Neural progenitor cell (in vitro differentiated cells): ENCODE data around the gene CLRN3. TPM values are rescaled to one million over a fixed set of nuclear protein-coding genes. Genes with fewer than 3 reads are reported as not detected.

ENCODE experiments used
- DNase-seq: peaks from one replicate; pipeline ENCODE4 v3.0.0-alpha.2; 2016; ENCODE audit warnings: low spot score
- H2AFZ ChIP-seq: fragments of 200-600 bp; sonication (generic); replicated peaks from 2 replicates; pipeline ENCODE4 v1.6.1; 2016; ENCODE audit warnings: antibody characterized with exemption
- H3F3A ChIP-seq: fragments of 200-600 bp; sonication (generic); 2 replicates; pipeline ENCODE4 v1.6.1; 2016; ENCODE audit warnings: antibody characterized with exemption, low read depth
- H3K27ac ChIP-seq: fragments of 200-600 bp; sonication (generic); 2 replicates; pipeline ENCODE4 v1.5.1; 2016; ENCODE audit warnings: mild to moderate bottlenecking
- H3K27me3 ChIP-seq: fragments of 200-600 bp; sonication (generic); 2 replicates; pipeline ENCODE4 v1.6.1; 2016; ENCODE audit warnings: mild to moderate bottlenecking, moderate library complexity
- H3K36me3 ChIP-seq: fragments of 200-600 bp; sonication (generic); 2 replicates; pipeline ENCODE4 v1.5.1; 2016
- H3K4me1 ChIP-seq: fragments of 200-600 bp; sonication (generic); 2 replicates; pipeline ENCODE4 v1.6.1; 2016; ENCODE audit warnings: mixed run types
- H3K4me2 ChIP-seq: fragments of 200-600 bp; sonication (generic); 2 replicates; pipeline ENCODE4 v1.6.1; 2016
- H3K4me3 ChIP-seq: fragments of 200-600 bp; sonication (generic); 2 replicates; pipeline ENCODE4 v1.5.1; 2016
- H3K79me2 ChIP-seq: fragments of 200-600 bp; sonication (generic); 2 replicates; pipeline ENCODE4 v1.6.1; 2016; ENCODE audit warnings: low read depth
- H3K9ac ChIP-seq: fragments of 200-600 bp; sonication (generic); 2 replicates; pipeline ENCODE4 v1.6.1; 2016
- H3K9me3 ChIP-seq: fragments of 200-600 bp; sonication (generic); 2 replicates; pipeline ENCODE4 v1.5.1; 2016; ENCODE audit warnings: low read depth
- H4K20me1 ChIP-seq: fragments of 200-600 bp; sonication (generic); 2 replicates; pipeline ENCODE4 v1.6.1; 2016; ENCODE audit warnings: low read depth
- H3K27ac Mint-ChIP-seq: 3 replicates; pipeline ENCODE4 v1.8.0; 2021; ENCODE audit warnings: mixed read lengths
- H3K27me3 Mint-ChIP-seq: 2 replicates; pipeline ENCODE4 v1.8.0; 2022; ENCODE audit warnings: low read depth, mild to moderate bottlenecking, inconsistent platforms, moderate library complexity, mixed read lengths; ENCODE audit not compliant: insufficient read depth
- H3K36me3 Mint-ChIP-seq: 3 replicates; pipeline ENCODE4 v1.8.0; 2021; ENCODE audit warnings: mixed read lengths
- H3K4me1 Mint-ChIP-seq: 3 replicates; pipeline ENCODE4 v1.8.0; 2021; ENCODE audit warnings: mixed read lengths
- H3K4me3 Mint-ChIP-seq: 3 replicates; pipeline ENCODE4 v1.8.0; 2021; ENCODE audit warnings: mild to moderate bottlenecking, moderate library complexity, mixed read lengths
- H3K9me3 Mint-ChIP-seq: 3 replicates; pipeline ENCODE4 v1.8.0; 2020; ENCODE audit warnings: mixed read lengths
- CTCF ChIP-seq: fragments of 200-600 bp; sonication (generic); IDR thresholded peaks from 2 replicates; pipeline ENCODE4 v1.5.1; 2017; ENCODE audit warnings: antibody characterized with exemption, mild to moderate bottlenecking
- EZH2 ChIP-seq: fragments of 200-600 bp; sonication (generic); IDR thresholded peaks from 2 replicates; pipeline ENCODE4 v1.6.1; 2017; ENCODE audit warnings: antibody characterized with exemption, mild to moderate bottlenecking, moderate library complexity
- EZH2phosphoT487 ChIP-seq: fragments of 200-600 bp; sonication (generic); IDR thresholded peaks from 2 replicates; pipeline ENCODE4 v1.6.1; 2017; ENCODE audit warnings: antibody characterized with exemption
- total RNA-seq: library from RNA; depleted of rRNA; stranded (reverse); fragments of >200 nt; gene quantifications from 2 replicates; pipeline ENCODE4 v1.2.3, GENCODE V29; 2015; ENCODE audit warnings: low replicate concordance

Gene CLRN3
- total RNA-seq, 1 donor from 2014 or later: not detected

- no peak for DNase-seq
Observed at GRCh38 chr10:127878475-127879055, 14.2 kb downstream of the CLRN3 start.

GRCh38 chr10:127877699-127878098 lies 15.0 kb downstream of the CLRN3 start:
- Histone ChIP-seq H3K36me3 (no peaks in the 10 kb centered on the region), H3K4me2 (no peak overlapping the region), H3K4me3 (no peak overlapping the region), H2AFZ (no peak overlapping the region), H3K9me3 (no peaks in the 10 kb centered on the region), H3K4me1 (no peaks in the 10 kb centered on the region), H3K79me2 (no peaks in the 10 kb centered on the region), H4K20me1 (no peaks in the 10 kb centered on the region), H3F3A (no peaks in the 10 kb centered on the region), H3K27me3 (no peaks in the 10 kb centered on the region), H3K27ac (no peak overlapping the region), H3K9ac (no peak overlapping the region)
- peaks cover 32% of the 10 kb centered on the region for H3K4me1 Mint-ChIP-seq
- no peak overlapping the region for H3K4me3 Mint-ChIP-seq
- TF ChIP-seq EZH2 (no peak), EZH2phosphoT487 (no peak), CTCF (no peak)
- H3K36me3 Mint-ChIP-seq: no peaks in the 10 kb centered on the region
- H3K27ac Mint-ChIP-seq: peak overlapping the region; percentile 33
- H3K27me3 Mint-ChIP-seq: peaks cover 5% of the 10 kb centered on the region
- DNase-seq: no peak
- H3K9me3 Mint-ChIP-seq: no peaks in the 10 kb centered on the region

More at GRCh38 chr10:127878475-127879055, 14.2 kb downstream of the CLRN3 start:
- H3K4me1 Mint-ChIP-seq: peaks cover 32% of the 10 kb centered on the region
- no peaks in the 10 kb centered on the region for H3K9me3 Mint-ChIP-seq
- TF ChIP-seq EZH2phosphoT487 (no peak), EZH2 (no peak), CTCF (no peak)
- Histone ChIP-seq H2AFZ (no peak overlapping the region), H3F3A (no peaks in the 10 kb centered on the region), H3K27ac (no peak overlapping the region), H3K9me3 (no peaks in the 10 kb centered on the region), H3K4me1 (no peaks in the 10 kb centered on the region), H3K79me2 (no peaks in the 10 kb centered on the region), H3K4me3 (no peak overlapping the region), H3K9ac (no peak overlapping the region), H3K27me3 (no peaks in the 10 kb centered on the region), H4K20me1 (no peaks in the 10 kb centered on the region), H3K4me2 (no peak overlapping the region), H3K36me3 (no peaks in the 10 kb centered on the region)
- no peak overlapping the region for H3K4me3 Mint-ChIP-seq
- H3K36me3 Mint-ChIP-seq: no peaks in the 10 kb centered on the region
- H3K27ac Mint-ChIP-seq: no peak overlapping the region
- peaks cover 5% of the 10 kb centered on the region for H3K27me3 Mint-ChIP-seq

- Histone ChIP-seq H2AFZ (no peak overlapping the region), H3K4me2 (no peak overlapping the region), H3K4me1 (no peaks in the 10 kb centered on the region), H3F3A (no peaks in the 10 kb centered on the region), H3K27me3 (no peaks in the 10 kb centered on the region), H3K27ac (no peak overlapping the region), H3K9me3 (no peaks in the 10 kb centered on the region), H4K20me1 (no peaks in the 10 kb centered on the region), H3K9ac (no peak overlapping the region), H3K79me2 (no peaks in the 10 kb centered on the region), H3K4me3 (no peak overlapping the region), H3K36me3 (no peaks in the 10 kb centered on the region)
- Mint-ChIP-seq H3K27me3 (peaks cover 5% of the 10 kb centered on the region), H3K9me3 (no peaks in the 10 kb centered on the region), H3K27ac (peak overlapping the region; percentile 69), H3K36me3 (no peaks in the 10 kb centered on the region), H3K4me3 (no peak overlapping the region), H3K4me1 (peaks cover 32% of the 10 kb centered on the region)
- DNase-seq: no peak
- TF ChIP-seq EZH2phosphoT487: no peak
- TF ChIP-seq CTCF: no peak
- no peak for TF ChIP-seq EZH2
Observed at GRCh38 chr10:127877116-127877515, 15.6 kb downstream of the CLRN3 start.
